HG03457 (cell line): ENCODE data around the gene MFSD6.
A peak's percentile ranks its signal among the peaks of the same experiment; 100 is the strongest.
"Not testable (repeated sequence)": the region's sequence is repeated elsewhere in the genome, so short reads cannot be mapped to it uniquely, and the experiment has no call there.

Experiments
- ATAC-seq: cut with Tn5 transposase; IDR thresholded peaks from one replicate; pipeline ENCODE4 v1.9.1; 2021; ENCODE audit warnings: moderate number of reproducible peaks; ENCODE audit not compliant: unreplicated experiment

MFSD6 gene

DNA sequence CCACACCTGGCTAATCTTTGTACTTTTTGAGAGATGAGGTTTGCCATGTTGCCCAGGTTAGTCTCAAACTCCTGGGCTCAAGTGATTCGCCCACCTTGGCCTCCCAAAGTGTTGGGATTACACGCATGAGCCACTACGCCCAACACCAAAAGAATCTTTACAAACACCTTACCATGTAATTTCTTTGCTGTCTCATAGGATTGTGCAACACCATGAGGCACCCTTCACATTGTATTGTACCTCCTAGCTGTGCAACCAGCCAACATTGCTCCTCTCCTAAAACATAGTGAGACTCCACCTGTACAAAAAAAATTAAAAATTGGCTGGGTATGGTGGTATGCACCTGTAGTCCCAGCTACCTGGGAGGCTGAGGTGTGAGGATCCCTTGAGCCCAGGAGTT lies 3.1 kb upstream of the MFSD6 start:
- ATAC-seq: no peak

DNA sequence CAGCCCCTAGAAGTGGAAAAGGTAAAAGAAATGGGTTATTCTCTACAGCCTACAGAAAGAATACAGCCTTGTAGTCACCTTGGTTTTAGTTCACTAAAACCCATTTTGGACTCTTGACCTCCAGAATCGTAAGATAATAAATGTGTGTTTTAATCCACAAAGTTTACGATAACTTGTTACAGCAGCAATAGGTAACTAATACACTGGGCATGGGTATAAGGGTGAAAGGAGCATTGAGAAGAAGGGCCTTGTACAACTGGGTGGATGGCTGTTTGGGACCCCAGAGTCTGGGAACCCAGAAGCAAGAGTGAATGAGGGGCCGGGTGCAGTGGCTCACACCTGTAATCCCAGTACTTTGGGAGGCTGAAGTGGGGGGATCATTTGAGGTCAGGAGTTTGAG lies 2.2 kb upstream of the MFSD6 start:
- no peak for ATAC-seq

DNA sequence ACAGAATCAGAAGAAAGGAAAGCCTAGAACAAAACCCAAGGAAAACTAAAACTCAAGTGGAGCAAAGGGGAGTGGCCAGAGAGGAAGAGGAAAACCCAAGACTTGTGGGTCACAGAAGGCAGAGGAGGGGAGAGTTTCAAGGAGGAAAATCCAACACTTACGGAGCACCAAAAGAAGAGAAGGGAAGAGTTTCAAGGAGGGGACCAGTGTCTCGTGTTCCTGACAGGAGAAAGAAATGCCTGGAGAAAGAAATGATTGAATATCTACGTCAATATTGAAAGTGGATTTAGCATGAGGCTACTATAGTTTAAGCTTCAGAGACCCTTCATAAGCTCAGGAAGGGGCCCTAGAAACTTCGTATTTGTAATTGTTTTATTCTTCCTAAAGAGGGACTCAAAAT lies 1.4 kb upstream of the MFSD6 start:
- ATAC-seq: no peak

DNA sequence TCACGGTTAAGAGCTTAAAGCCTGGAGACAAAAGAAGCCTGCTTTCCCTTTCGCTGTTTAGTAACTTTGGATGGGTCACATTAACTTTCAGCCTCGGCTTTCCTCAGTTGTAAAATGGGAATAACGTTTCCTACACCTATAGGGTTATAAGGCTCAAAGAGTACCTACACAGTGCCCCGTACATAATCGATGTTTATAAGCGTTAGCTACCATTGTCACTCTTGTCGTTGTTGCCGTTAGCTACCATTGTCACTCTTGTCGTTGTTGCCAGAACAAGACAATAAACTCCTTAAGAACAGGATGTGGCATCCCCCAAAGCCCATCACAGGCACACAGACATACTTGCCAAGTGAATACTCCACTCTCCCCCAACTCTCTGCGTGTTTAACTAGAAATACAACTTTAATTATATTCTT lies 901 bp upstream of the MFSD6 start:
- no peak for ATAC-seq

DNA sequence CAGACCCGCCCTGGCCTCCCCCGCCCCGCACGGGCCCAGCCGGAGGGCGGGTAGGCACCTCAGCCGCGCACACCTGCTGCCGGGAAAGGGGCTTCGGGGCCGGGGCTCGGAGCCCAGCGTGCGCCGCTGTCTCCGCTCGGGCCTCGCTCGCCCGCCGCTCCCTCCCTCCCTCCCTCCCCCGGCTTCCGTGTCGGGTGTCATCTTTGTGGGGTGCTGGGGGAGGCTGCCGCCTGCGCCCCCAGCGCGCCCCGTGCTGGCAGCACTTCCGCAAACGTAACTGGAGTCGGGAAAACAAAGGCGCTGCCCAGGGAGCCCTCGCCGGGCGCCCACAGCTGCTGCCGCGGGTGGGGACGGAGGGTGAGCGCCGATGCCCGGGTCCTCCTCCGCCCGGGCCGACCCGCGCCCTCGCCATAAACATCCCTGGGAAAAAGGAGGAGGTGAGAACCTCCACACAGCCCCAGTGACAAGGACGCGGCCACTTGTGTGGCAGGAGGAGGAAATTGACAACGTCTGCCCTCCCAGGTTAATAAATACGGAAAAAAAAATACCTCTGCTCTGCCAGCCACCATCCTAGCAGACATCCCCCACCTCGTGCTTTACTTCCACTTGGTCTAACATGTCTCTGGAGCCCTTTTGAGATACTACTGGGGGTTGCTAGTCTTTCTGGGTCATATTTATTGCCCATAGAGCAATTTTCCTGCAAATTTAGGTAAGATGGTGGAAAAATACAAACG lies 550 bp downstream of the MFSD6 start:
- peak; percentile 59 for ATAC-seq

DNA sequence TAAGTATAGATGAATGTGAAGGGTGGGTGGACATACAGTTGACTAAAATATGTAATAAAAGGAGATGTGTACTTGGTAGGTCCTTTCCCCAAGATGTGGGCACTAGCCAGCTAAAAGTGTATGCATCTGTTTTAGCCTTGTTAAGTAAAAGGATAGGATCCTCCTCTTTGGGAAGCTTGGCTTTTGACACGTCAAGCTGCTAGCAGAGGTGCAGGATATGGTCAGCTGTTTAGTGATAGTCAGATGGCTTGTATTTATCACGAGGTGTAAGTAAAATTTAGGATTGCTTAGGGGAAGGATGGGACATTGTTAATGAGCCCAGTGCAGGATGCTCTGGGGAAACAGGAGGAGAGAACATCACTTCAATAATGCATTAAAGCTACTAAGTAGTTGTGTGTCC lies 1.5 kb downstream of the MFSD6 start:
- ATAC-seq: no peak

DNA sequence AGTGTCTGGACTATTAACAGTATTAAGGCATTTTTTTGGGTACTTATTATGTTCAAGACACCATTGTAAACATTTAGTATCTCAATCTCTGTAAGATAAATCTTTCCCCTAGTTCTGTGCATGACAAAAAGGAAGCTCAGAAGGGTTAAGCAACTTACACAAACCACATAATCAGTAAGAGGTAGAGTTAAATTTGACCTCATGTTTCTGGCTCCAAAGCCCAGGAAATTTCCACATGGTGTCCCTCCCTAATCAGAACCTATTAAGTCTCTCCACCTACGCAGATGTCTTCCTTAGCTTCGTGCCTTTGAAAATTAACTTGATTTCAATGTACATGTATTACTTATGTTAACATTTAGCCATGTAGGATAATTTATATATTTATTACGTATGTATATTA lies 2.0 kb downstream of the MFSD6 start:
- no peak for ATAC-seq

DNA sequence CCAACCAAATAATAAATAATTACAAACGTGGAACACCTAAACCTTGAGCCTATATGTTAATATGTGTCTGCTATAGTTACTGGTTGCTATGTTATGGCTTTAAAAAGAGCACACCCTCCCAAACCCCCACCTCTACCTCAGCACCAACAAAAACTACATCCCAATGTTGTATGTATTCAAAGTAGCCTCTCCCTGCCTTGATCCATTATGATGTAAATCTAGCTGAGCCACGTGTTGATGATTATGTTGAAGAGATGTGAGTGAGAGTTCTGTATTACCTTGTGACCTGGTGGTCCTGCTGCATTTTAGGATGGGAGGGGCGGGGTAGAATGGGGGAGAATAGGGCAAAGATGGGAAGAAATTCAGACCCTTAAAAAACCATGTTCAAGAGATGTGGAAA lies 4.8 kb downstream of the MFSD6 start:
- ATAC-seq: no peak

DNA sequence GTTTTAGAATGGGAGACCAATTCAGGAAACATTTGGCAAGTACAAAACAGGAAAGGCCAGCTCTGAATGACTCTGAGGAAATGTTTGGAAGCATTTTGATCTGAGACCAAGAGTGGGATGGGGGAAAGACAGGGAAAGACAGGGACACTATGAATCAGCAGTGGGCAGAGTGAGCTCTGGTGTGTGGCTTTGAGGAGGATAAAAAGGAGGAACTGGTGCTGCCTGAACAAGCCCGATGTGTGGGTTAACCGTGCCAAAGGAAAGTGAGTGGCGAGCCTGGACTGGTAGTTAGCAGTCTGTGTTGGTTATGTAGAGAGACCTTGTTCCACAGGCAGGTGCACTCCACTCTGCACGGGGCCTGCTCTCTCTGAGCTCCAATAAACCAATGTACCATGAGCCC lies 5.3 kb downstream of the MFSD6 start:
- ATAC-seq: no peak

DNA sequence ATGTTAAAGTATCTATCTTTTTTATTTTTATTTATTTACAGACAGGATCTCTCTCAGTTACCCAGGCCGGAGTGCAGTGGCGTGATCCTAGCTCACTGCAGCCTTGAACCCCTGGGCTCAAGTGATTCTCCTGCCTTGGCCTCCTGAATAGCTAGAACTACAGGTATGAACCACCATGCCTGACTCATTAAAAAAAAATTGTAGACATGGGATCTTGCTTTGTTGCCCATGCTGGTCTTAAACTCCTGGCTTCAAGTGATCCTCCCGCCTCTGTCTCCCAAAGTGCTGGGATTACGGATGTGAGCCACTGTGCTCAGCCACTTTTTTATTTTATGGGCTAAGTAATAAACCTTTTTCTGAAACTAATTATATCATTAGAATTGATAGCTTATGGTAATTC lies 7.1 kb downstream of the MFSD6 start:
- ATAC-seq: no peak

DNA sequence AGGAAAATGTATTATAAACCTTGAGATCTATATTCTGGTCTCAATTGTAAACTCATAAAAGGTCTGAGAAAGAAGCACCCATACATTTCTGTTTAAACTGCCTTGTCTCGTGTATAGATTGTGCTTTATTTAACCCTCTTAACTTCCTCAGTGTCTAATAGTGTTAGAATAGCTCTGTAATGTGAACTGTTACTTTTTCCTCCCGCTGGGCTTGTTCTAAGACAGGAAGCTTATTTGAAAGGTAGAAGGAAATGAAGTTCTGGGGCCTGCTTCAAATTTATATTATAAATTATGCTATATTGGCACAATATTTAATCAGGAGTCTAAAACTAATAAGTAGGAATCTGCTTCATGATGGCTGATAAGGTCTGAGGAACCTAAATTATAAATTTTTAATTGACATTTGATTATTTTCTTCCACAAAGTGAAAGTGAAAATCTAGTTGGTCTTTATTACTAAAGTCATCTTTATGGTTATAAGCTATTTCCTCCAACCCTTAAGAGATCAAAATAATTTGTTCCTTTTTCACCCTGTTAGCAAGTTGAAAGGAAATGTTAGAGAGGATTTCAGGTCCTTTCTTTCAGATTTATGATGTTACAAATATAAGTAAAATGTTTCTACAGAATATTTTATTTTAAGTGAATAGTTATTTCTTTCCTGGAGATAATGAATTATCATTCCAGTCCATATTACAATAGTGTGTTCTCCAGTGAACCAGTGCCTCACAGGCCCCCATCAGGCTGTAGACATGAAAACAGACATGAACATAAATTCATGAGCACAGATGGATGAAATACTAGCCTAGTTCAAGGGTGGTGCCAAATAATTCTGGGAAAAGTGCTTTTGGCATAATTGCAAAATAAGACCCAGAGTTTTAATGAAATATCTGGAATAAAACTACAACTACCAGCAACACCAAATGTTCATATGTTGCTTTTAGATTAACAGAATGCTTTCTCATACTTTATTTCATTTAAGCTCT lies 7.9 kb downstream of the MFSD6 start:
- no peak for ATAC-seq

DNA sequence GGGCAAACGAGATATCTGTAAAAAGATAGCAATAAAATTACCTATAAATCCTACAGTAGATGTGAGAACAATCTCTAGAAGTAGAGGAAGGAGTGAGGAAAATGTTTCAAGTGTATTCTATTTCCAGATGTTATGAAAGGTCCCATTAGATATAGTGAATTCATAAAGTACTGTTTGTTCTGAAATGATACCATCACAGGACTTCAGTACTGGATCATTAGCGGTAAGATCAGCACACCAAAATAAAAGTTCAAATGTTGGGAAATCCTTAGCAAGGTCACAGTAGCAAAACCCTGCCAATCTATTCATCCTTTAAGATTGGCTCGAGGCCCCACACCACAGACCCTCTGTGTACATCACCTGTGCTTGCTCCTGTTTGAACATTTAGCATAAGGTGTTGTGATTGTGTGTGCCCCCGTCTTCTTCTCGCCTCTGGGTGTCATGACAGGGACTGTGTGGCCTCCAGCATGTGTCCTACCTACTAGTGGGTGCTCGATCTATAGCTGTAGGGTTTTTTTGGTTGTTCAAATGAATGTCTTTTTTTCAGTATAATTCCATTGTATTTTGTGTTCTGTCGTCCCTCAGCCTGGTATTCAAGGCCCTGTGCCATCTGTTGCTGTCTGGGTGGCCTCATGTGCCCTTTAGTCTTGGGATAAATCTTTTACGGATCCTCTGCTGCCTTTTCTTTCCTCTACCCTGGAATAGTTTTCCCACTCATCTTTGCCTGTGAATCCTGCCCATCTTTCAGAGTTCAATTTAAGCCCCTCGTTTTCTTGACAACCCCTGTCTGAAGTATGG lies 9.1 kb downstream of the MFSD6 start:
- ATAC-seq: no peak

DNA sequence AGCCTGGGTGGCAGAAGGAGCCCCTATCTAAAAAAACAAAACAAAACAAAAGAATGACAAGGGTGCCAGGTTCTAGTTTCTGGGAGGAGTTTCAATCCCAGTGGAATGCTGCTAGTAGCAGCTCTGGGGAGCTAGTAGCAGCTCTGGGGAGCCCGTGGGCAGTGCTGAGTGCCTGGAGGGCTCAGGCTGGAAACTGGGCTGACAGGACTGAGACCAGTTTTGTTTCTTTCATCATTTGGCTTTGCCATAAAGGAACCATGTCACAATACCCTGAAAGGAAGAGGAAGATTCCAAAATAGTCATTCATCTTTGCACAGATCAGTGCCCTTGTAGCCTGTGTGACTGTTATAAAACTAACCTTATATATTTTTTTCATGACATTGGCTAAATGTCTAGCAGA lies 10.6 kb downstream of the MFSD6 start:
- ATAC-seq: no peak

DNA sequence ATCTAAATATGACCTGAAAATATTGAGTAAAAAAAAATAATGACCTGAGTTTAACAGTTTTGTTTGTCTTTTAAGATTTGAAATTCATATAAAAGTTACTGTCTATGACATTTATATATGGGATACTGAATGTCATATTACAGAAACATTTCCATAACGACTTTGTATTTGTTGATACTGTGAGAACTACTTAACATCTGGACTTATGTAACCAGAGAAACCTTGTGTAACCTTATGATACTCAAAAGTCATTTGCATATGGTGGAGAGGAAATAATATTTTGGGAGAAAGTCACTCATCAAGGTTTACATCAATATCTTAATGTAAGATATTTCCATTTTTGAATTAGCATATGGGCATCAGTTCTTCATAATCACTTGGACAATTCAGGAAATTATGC lies 12.6 kb downstream of the MFSD6 start:
- ATAC-seq: no peak

DNA sequence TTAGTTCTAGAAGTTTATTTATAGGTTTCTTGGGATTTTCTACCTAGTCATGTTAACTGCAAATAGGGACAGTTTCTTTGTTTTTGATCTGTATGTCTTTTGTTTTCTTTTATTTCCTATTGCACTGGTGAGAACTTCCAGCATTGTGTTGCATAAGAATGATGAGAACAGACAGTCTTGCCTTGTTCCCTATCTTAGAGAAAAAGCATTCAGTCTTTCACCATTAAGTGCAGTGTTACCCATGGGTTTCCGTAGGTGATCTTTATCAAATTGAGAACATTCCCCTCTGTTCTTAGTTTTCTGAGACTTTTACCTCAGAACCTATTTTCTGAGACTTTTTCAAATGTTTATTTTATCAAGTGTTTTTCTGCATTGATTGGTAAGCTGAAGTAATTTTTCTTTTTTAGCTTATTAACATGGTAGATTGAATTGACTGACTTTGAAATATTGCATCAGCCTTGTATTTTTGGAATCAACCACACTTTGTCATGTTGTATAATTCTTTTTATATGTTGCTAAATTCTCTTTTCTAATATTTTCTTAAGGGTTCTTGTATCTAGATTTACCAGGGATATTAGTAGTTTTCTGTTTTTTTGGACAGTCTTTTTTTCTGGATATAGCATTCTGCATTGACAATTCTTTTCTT lies 17.2 kb downstream of the MFSD6 start:
- no peak for ATAC-seq

DNA sequence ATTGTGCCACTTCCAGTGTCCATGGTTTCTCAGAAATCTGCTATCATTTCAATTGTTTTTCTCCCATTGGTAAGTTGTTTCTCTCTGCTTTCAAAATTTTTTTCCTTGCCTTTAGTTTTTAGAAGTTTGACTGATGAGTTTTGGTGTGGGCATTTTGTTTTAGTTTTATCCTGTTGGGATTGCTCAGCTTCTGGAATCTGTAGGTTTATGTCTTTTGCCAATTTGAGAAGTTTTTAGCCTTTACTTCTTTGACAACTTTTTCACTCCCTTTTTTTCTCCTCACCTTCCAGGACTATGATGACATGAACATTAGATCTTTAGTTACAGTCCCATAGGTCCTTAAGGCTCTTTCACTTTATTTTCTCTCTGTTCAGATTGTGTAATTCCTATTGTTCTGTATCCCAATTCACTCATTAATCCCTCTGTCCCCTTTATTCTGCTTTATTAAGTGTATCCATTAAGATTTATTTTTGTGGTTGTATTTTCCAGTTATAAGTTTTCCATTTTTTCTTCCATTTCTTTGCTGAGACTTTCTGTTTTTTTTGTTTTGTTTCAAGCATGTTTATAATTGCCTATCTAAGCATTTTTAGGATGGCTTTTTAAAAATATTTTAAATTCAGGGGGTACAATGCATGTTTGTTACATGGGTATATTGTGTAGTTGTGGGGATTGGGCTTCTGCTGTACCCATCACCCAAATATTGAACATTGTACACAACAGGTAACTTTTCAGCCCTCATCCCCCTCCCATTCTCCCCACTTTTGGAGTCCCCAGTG lies 17.9 kb downstream of the MFSD6 start:
- ATAC-seq: no peak

DNA sequence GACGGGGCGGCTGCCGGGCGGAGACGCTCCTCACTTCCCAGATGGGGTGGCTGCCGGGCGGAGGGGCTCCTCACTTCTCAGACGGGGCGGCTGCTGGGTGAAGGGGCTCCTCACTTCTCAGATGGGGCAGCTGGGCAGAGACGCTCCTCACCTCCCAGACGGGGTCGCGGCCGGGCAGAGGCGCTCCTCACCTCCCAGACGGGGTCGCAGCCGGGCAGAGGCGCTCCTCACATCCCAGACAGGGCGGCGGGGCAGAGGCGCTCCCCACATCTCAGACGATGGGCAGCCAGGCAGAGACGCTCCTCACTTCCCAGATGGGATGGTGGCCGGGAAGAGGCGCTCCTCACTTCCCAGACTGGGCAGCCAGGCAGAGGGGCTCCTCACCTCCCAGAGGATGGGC lies 22.7 kb downstream of the MFSD6 start:
- not testable (repeated sequence) for ATAC-seq

DNA sequence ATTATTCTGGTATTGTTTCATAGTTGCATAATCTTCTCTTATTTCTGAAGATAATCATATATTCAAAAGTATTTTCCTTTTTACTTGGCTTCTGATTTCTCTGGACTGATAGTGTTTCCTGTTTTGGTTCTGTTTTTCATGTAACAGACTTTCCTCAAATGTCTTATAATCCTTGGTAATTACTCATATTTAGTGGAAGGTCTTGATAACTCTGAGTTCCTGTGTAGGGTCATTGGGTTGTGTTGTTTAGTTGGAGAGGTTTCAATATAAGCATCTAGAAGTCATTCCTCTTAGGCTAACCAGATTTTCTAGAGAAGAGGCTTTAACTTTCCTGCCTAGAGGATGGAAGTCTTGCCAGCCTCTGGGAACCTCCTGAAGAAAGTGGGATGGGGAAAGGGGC lies 23.8 kb downstream of the MFSD6 start:
- ATAC-seq: no peak

DNA sequence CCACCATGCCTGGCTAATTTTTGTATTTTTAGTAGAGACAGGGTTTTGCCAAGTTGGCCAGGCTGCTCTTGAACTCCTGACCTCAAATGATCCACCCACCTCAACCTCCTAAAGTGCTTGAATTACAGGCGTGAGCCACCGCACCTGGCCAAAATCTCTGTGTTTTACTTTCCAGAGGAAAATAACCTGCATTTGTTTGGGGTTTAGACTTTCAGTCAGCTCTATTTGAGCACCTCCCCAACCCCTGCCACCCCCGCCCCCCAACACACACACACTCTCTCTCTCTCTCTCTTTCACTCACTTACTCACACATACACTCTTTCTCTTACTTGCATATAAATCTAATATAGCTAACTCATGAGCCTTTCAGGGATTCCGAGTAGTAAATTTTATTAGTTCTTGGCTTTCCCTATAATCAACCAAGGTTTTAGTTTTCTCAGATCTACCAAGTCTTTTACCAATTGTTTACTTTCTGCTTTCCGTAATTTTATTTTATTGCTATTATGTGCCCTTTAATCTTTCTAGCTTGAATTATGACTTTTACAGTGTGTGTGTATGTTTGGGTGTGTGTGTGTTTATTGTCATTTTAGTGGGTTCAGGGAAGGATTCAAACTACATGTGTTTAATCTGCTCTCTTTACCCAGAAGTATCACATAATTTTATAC lies 24.5 kb downstream of the MFSD6 start:
- no peak for ATAC-seq
